GM12891 (cell line): ENCODE results near the gene IFI30.

Experiments
- DNase-seq: peaks from one replicate; pipeline ENCODE4 v3.0.0; 2011; ENCODE audit warnings: low spot score; ENCODE audit not compliant: insufficient read length
- FAIRE-seq: peaks from 2 replicates; lab custom pipeline; 2011; peaks lifted over from hg19 to GRCh38; lab: Jason Lieb, UNC
- PAX5 ChIP-seq: IDR thresholded peaks from 2 replicates; pipeline ENCODE4 v1.6.1; 2011; ENCODE audit warnings: low read length, moderate library complexity, mild to moderate bottlenecking; ENCODE audit not compliant: insufficient read depth, severe bottlenecking
- POLR2A ChIP-seq: IDR thresholded peaks from 2 replicates; pipeline ENCODE4 v1.6.1; 2011; ENCODE audit warnings: low read depth, low read length, control low read depth
- POLR2AphosphoS5 ChIP-seq: IDR thresholded peaks from 2 replicates; pipeline ENCODE4 v1.6.1; 2011; ENCODE audit warnings: low read depth, low read length, control low read depth
- POU2F2 ChIP-seq: IDR thresholded peaks from 2 replicates; pipeline ENCODE4 v1.6.1; 2011; ENCODE audit warnings: low read depth, mild to moderate bottlenecking, control low read depth, low read length, moderate library complexity
- SPI1 ChIP-seq: IDR thresholded peaks from 2 replicates; pipeline ENCODE4 v1.6.1; 2011; ENCODE audit warnings: low read depth, low read length, control low read depth
- TAF1 ChIP-seq: IDR thresholded peaks from 2 replicates; pipeline ENCODE4 v1.6.1; 2011; ENCODE audit warnings: low read depth, low read length, control low read depth

The IFI30 gene

GRCh38 chr19:18223860-18224524, 50.4 kb downstream of the IFI30 start:
- TF ChIP-seq POLR2AphosphoS5 (no peak), PAX5 (no peak), POU2F2 (no peak), SPI1 (no peak), POLR2A (no peak), TAF1 (no peak)
- no peak for FAIRE-seq
- no peak for DNase-seq

GRCh38 chr19:18224525-18225354, 51.1 kb downstream of the IFI30 start:
- DNase-seq, result peak; percentile 98
- peak; percentile 100 for FAIRE-seq
- TF ChIP-seq SPI1 (no peak), PAX5 (no peak), TAF1 (no peak), POLR2AphosphoS5 (no peak)

- TF ChIP-seq SPI1 (no peak), POLR2AphosphoS5 (no peak), TAF1 (no peak), POU2F2 (no peak), POLR2A (no peak), PAX5 (no peak)
- no peak for DNase-seq
- FAIRE-seq, result no peak
Measured at GRCh38 chr19:18225355-18225701, 51.7 kb downstream of the IFI30 start.

GRCh38 chr19:18225702-18226468, 52.3 kb downstream of the IFI30 start, which contains the start of gene PDE4C:
Gene PDE4C, minus strand, starts transcription at chr19:18226438. Its CDS starts 23 bp downstream, at chr19:18226415.
- DNase-seq, result no peak
- peak; percentile 31 for FAIRE-seq
- TF ChIP-seq POLR2AphosphoS5 (no peak), SPI1 (no peak), POU2F2 (no peak), POLR2A (no peak), PAX5 (no peak), TAF1 (no peak)

- FAIRE-seq, result no peak
- DNase-seq, result no peak
- TF ChIP-seq POLR2A (no peak), PAX5 (no peak), POU2F2 (no peak), POLR2AphosphoS5 (no peak), SPI1 (no peak)
Measured at GRCh38 chr19:18226956-18227780, 53.6 kb downstream of the IFI30 start.
